SK-N-SH treated with all-trans-retinoic acid at 6 μM for 48 hours (cell line): Measurements from ENCODE around the gene PER2.

ENCODE experiments used
- ATAC-seq: fragments of 200-7000 bp; cut with Tn5 transposase; 3 replicates; pipeline ENCODE4 v1.9.1; 2020; ENCODE audit warnings: mild to moderate bottlenecking, moderate library complexity
- BACH2 ChIP-seq: fragments of 250-450 bp; sonication (Bioruptor Pico); IDR thresholded peaks from 2 replicates; pipeline ENCODE4 v1.9.0; 2021; ENCODE audit warnings: mild to moderate bottlenecking, borderline replicate concordance
- CSDC2 ChIP-seq: fragments of 250-450 bp; sonication (Bioruptor Pico); IDR thresholded peaks from 2 replicates; pipeline ENCODE4 v1.5.0; 2020; ENCODE audit warnings: mild to moderate bottlenecking, moderate library complexity
- ESRRG ChIP-seq: fragments of 250-450 bp; sonication (Bioruptor Pico); IDR thresholded peaks from 2 replicates; pipeline ENCODE4 v1.6.1; 2021; ENCODE audit warnings: mild to moderate bottlenecking
- GLIS3 ChIP-seq: fragments of 250-450 bp; sonication (Bioruptor Pico); IDR thresholded peaks from 2 replicates; pipeline ENCODE4 v1.5.0; 2020; ENCODE audit warnings: mild to moderate bottlenecking, moderate library complexity
- ISL1 ChIP-seq: fragments of 250-450 bp; sonication (Bioruptor Pico); IDR thresholded peaks from 2 replicates; pipeline ENCODE4 v2.1.2; 2022; ENCODE audit warnings: mild to moderate bottlenecking, moderate library complexity
- OSR1 ChIP-seq: fragments of 250-450 bp; sonication (Bioruptor Pico); IDR thresholded peaks from 2 replicates; pipeline ENCODE4 v1.8.0; 2022; ENCODE audit warnings: moderate library complexity, mild to moderate bottlenecking, inconsistent platforms
- POU6F1 ChIP-seq: fragments of 250-450 bp; sonication (Bioruptor Pico); IDR thresholded peaks from 2 replicates; pipeline ENCODE4 v1.8.0; 2021; ENCODE audit warnings: low read depth, mild to moderate bottlenecking, moderate library complexity, borderline replicate concordance
- PPARA ChIP-seq: fragments of 250-450 bp; sonication (Bioruptor Pico); IDR thresholded peaks from 2 replicates; pipeline ENCODE4 v1.5.0; 2020; ENCODE audit warnings: mild to moderate bottlenecking, borderline replicate concordance
- RARB ChIP-seq: fragments of 250-450 bp; sonication (Bioruptor Pico); IDR thresholded peaks from 2 replicates; pipeline ENCODE4 v1.8.0; 2021; ENCODE audit warnings: mild to moderate bottlenecking, moderate library complexity
- SNAI2 ChIP-seq: fragments of 250-450 bp; sonication (Bioruptor Pico); IDR thresholded peaks from 2 replicates; pipeline ENCODE4 v1.5.0; 2020; ENCODE audit warnings: mild to moderate bottlenecking, moderate library complexity
- TCF4 ChIP-seq: fragments of 250-450 bp; sonication (Bioruptor Pico); IDR thresholded peaks from 2 replicates; pipeline ENCODE4 v1.8.0; 2021; ENCODE audit warnings: mild to moderate bottlenecking, moderate library complexity, borderline replicate concordance
- TOX ChIP-seq: fragments of 250-450 bp; sonication (Bioruptor Pico); IDR thresholded peaks from 2 replicates; pipeline ENCODE4 v1.8.0; 2021; ENCODE audit warnings: mild to moderate bottlenecking, moderate library complexity, borderline replicate concordance
- ZC3H10 ChIP-seq: fragments of 250-450 bp; sonication (Bioruptor Pico); IDR thresholded peaks from 2 replicates; pipeline ENCODE4 v1.5.1; 2021; ENCODE audit warnings: mild to moderate bottlenecking, moderate library complexity
- ZFP3 ChIP-seq: fragments of 250-450 bp; sonication (Bioruptor Pico); IDR thresholded peaks from 2 replicates; pipeline ENCODE4 v1.5.0; 2020; ENCODE audit warnings: mild to moderate bottlenecking, moderate library complexity
- ZFP30 ChIP-seq: fragments of 450-650 bp; formaldehyde crosslinking; IDR thresholded peaks from 2 replicates; pipeline ENCODE4 v1.5.0; 2022; ENCODE audit warnings: mild to moderate bottlenecking, moderate library complexity
- ZNF565 ChIP-seq: fragments of 450-650 bp; formaldehyde crosslinking; conservative IDR thresholded peaks from 2 replicates; pipeline ENCODE4 v1.5.0; 2020; ENCODE audit warnings: low read depth, mild to moderate bottlenecking, moderate library complexity
- ZNF70 ChIP-seq: fragments of 450-650 bp; formaldehyde crosslinking; IDR thresholded peaks from 2 replicates; pipeline ENCODE4 v1.5.0; 2020; ENCODE audit warnings: mild to moderate bottlenecking, moderate library complexity
- ZNF8 ChIP-seq: fragments of 450-650 bp; formaldehyde crosslinking; IDR thresholded peaks from 2 replicates; pipeline ENCODE4 v1.5.0; 2020; ENCODE audit warnings: mild to moderate bottlenecking, moderate library complexity
- TF ChIP-seq, protein P1 (sequence below): fragments of 250-450 bp; sonication (Bioruptor Pico); IDR thresholded peaks from 2 replicates; pipeline ENCODE4 v1.5.1; 2020; ENCODE audit warnings: low read depth, mild to moderate bottlenecking, moderate library complexity
- TF ChIP-seq, protein P2 (sequence below): fragments of 250-450 bp; sonication (Bioruptor Pico); IDR thresholded peaks from 2 replicates; pipeline ENCODE4 v1.5.0; 2020; ENCODE audit warnings: mild to moderate bottlenecking, moderate library complexity
- TF ChIP-seq, protein P3 (sequence below): fragments of 250-450 bp; sonication (Bioruptor Pico); IDR thresholded peaks from 2 replicates; pipeline ENCODE4 v1.5.1; 2021; ENCODE audit warnings: mild to moderate bottlenecking, moderate library complexity
- TF ChIP-seq, protein P4 (sequence below): fragments of 250-450 bp; sonication (Bioruptor Pico); IDR thresholded peaks from 2 replicates; pipeline ENCODE4 v1.8.0; 2020; ENCODE audit warnings: mild to moderate bottlenecking, moderate library complexity, borderline replicate concordance

The PER2 gene

DNA sequence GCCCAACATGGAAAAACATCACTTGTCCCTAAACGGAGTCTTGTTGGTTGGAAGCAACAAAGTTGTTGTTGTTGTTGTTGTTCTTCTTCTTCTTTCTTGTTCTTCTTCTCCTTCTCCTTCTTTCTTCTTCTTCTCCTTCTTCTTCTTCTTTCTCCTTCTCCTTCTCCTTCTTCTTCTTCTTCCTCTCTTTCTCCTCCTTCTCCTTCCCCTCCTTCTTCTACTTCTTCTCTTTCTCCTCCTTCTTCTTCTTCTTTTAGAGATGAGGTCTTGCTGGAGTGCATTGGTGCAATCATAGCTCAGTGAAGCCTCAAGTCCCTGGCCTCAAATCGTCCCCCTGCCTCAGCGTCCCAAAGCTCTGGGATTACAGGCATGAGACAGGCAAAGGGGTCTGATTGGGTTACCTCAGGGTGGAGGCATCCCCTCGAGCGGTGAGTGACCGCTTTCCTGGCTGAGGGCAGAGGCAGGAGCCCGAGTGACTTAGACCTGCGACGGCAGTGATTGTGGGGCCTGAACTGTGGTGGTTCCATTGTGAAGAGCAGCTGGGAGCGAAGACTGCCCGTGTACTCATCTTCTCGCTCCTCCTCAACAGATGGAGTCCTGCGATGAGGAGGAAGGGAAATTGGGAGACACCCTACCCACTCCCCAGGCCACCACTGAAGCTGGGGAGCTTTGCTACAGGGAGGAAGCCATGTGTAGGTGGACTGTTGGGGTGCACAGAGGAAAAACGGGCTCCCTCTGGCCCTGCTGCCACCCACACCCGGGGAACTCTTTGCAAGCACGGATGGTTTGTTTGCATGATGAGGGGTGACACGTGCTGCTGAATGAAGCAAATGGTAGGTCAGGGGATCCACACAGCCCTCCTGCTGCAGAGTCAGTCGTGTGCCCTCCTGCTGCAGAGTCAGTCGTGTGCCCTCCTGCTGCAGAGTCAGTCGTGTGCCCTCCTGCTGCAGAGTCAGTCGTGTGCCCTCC lies 7.0 kb upstream of the PER2 start (continued):
- TF ChIP-seq, protein P1, sequence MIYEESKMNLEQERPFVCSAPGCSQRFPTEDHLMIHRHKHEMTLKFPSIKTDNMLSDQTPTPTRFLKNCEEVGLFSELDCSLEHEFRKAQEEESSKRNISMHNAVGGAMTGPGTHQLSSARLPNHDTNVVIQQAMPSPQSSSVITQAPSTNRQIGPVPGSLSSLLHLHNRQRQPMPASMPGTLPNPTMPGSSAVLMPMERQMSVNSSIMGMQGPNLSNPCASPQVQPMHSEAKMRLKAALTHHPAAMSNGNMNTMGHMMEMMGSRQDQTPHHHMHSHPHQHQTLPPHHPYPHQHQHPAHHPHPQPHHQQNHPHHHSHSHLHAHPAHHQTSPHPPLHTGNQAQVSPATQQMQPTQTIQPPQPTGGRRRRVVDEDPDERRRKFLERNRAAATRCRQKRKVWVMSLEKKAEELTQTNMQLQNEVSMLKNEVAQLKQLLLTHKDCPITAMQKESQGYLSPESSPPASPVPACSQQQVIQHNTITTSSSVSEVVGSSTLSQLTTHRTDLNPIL (CRISPR knock-in tag): no peak
- TF ChIP-seq TCF4 (CRISPR knock-in tag): no peak

DNA sequence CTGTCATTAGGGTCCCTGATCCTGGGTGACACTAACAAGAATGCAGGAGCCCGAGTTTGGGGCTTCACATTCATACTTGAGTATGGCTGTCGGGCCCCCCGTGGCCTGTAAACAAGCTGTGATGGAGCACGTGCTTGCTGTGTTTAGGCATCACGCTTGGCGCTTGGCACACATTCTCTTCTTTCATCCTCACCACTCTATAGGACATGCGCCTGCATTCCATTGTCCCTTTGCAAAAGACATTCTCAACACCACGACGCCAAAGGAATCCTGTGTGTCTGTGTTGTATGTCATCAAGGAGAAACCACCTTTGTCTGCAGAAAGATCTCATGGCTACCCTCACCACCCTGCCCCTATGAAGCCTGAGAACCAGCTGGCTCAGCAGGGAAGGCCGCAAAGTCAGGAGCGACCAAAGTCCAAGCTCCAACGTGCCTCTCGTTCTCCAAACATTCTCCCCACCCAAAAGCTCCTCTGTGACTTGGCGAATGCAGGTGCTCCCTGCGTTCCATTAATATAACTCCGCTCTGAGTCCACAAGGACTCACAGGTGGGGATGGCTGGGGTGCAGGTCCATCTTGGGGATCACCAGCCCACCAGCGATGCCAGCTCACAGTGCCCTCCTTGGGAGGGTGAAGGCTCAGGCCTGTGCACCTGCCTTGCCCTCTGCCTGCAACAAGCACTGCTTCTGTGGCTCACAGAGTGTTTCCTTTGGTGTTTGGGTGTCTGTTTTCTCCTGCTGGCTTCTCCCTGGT lies 6.2 kb upstream of the PER2 start:
- no peak for TF ChIP-seq GLIS3 (CRISPR knock-in tag)
- TF ChIP-seq BACH2 (CRISPR knock-in tag): no peak
- no peak for TF ChIP-seq ZC3H10 (CRISPR knock-in tag)
- TF ChIP-seq PPARA (CRISPR knock-in tag): no peak
- TF ChIP-seq, protein P2, sequence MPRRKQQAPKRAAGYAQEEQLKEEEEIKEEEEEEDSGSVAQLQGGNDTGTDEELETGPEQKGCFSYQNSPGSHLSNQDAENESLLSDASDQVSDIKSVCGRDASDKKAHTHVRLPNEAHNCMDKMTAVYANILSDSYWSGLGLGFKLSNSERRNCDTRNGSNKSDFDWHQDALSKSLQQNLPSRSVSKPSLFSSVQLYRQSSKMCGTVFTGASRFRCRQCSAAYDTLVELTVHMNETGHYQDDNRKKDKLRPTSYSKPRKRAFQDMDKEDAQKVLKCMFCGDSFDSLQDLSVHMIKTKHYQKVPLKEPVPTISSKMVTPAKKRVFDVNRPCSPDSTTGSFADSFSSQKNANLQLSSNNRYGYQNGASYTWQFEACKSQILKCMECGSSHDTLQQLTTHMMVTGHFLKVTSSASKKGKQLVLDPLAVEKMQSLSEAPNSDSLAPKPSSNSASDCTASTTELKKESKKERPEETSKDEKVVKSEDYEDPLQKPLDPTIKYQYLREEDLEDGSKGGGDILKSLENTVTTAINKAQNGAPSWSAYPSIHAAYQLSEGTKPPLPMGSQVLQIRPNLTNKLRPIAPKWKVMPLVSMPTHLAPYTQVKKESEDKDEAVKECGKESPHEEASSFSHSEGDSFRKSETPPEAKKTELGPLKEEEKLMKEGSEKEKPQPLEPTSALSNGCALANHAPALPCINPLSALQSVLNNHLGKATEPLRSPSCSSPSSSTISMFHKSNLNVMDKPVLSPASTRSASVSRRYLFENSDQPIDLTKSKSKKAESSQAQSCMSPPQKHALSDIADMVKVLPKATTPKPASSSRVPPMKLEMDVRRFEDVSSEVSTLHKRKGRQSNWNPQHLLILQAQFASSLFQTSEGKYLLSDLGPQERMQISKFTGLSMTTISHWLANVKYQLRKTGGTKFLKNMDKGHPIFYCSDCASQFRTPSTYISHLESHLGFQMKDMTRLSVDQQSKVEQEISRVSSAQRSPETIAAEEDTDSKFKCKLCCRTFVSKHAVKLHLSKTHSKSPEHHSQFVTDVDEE: no peak
- no peak for TF ChIP-seq RARB (CRISPR knock-in tag)
- no peak for TF ChIP-seq ISL1 (CRISPR knock-in tag)
- TF ChIP-seq POU6F1 (CRISPR knock-in tag): no peak
- TF ChIP-seq ZFP30: no peak
- TF ChIP-seq OSR1 (CRISPR knock-in tag): no peak
- TF ChIP-seq ZNF70 (CRISPR knock-in tag): no peak
- TF ChIP-seq, protein P3, sequence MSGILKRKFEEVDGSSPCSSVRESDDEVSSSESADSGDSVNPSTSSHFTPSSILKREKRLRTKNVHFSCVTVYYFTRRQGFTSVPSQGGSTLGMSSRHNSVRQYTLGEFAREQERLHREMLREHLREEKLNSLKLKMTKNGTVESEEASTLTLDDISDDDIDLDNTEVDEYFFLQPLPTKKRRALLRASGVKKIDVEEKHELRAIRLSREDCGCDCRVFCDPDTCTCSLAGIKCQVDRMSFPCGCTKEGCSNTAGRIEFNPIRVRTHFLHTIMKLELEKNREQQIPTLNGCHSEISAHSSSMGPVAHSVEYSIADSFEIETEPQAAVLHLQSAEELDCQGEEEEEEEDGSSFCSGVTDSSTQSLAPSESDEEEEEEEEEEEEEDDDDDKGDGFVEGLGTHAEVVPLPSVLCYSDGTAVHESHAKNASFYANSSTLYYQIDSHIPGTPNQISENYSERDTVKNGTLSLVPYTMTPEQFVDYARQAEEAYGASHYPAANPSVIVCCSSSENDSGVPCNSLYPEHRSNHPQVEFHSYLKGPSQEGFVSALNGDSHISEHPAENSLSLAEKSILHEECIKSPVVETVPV: no peak
- TF ChIP-seq ZNF565 (CRISPR knock-in tag): no peak
- TF ChIP-seq TOX (CRISPR knock-in tag): no peak
- TF ChIP-seq, protein P4, sequence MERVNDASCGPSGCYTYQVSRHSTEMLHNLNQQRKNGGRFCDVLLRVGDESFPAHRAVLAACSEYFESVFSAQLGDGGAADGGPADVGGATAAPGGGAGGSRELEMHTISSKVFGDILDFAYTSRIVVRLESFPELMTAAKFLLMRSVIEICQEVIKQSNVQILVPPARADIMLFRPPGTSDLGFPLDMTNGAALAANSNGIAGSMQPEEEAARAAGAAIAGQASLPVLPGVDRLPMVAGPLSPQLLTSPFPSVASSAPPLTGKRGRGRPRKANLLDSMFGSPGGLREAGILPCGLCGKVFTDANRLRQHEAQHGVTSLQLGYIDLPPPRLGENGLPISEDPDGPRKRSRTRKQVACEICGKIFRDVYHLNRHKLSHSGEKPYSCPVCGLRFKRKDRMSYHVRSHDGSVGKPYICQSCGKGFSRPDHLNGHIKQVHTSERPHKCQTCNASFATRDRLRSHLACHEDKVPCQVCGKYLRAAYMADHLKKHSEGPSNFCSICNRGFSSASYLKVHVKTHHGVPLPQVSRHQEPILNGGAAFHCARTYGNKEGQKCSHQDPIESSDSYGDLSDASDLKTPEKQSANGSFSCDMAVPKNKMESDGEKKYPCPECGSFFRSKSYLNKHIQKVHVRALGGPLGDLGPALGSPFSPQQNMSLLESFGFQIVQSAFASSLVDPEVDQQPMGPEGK (CRISPR knock-in tag): no peak
- no peak for TF ChIP-seq SNAI2 (CRISPR knock-in tag)
- no peak for TF ChIP-seq ZFP3
- TF ChIP-seq, all 23 proteins: peak for 0
- ATAC-seq: no peak

DNA sequence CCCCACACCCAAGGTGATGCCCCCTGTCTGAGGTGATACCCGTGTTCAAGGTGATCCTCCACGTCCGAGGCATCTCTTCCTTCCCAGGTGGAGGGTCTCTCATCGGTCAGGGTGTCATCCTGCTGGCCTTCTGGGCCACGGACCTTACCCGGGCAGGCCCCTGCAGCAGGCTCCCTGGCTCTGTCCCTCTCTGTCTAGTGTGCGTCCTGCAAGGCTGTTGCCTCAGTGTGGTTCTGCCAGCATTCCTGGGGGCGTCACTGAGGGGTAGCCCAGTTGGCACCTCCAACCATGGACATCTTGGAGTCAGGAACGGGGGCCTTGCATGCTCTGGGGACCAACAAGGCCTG lies 5.6 kb upstream of the PER2 start:
- ATAC-seq: no peak
- TF ChIP-seq ZNF8 (CRISPR knock-in tag) (no peak), CSDC2 (CRISPR knock-in tag) (no peak), ISL1 (CRISPR knock-in tag) (no peak), GLIS3 (CRISPR knock-in tag) (no peak), ESRRG (CRISPR knock-in tag) (no peak), ZFP3 (no peak), ZNF565 (CRISPR knock-in tag) (no peak), ZNF70 (CRISPR knock-in tag) (no peak), ZFP30 (no peak), TOX (CRISPR knock-in tag) (no peak), RARB (CRISPR knock-in tag) (no peak), SNAI2 (CRISPR knock-in tag) (no peak)
- TF ChIP-seq, protein P3: no peak
